Measurements from ENCODE around the gene UBE2B.

GRCh38 chr5:134436523-134437339 is 65.4 kb downstream of the UBE2B start:
- no peak for TF ChIP-seq EZH2 (IDR thresholded peaks at IDR 0.05)
- TF ChIP-seq FOXP2 (optimal IDR thresholded peaks at IDR 0.05; ENCODE audit: control extremely low read depth, extremely low read length, insufficient read depth) = no peak
- TF ChIP-seq POLR2AphosphoS5 (IDR thresholded peaks at IDR 0.05; ENCODE audit: borderline replicate concordance, low read depth, low read length) = no peak

Measured in SK-N-MC (cell line).